Measurements from ENCODE around the gene ACOT7. TPM values are rescaled to one million over a fixed set of nuclear protein-coding genes. Genes with fewer than 3 reads are reported as not detected.

The ACOT7 gene
- total RNA-seq, 3 donors from 2014 or later, result 9.4 to 12.8 (median 11.5) TPM

- H3K4me1 ChIP-seq, result no peaks in the 10 kb centered on the region
- intact Hi-C loops (cut with DNase I; ENCODE audit: low total_unique reads), result no loop called here
- no peaks in the 10 kb centered on the region for H3K36me3 ChIP-seq
- DNase-seq (ENCODE audit: low spot score in 2 of 2), result no peak
- H3K9me3 ChIP-seq, result no peaks in the 10 kb centered on the region
- TF ChIP-seq POLR2A (IDR thresholded peaks at IDR 0.05), result no peak
- no peak for TF ChIP-seq POLR2AphosphoS5 (IDR thresholded peaks at IDR 0.05)
- no peak for TF ChIP-seq CTCF (IDR thresholded peaks at IDR 0.05)
- no peak overlapping the region for H3K4me3 ChIP-seq
- H3K27me3 ChIP-seq, result no peaks in the 10 kb centered on the region
- no peak overlapping the region for H3K27ac ChIP-seq
These were observed 98.5 kb downstream of the ACOT7 start for GRCh38 chr1:6294890-6295556.

DNA sequence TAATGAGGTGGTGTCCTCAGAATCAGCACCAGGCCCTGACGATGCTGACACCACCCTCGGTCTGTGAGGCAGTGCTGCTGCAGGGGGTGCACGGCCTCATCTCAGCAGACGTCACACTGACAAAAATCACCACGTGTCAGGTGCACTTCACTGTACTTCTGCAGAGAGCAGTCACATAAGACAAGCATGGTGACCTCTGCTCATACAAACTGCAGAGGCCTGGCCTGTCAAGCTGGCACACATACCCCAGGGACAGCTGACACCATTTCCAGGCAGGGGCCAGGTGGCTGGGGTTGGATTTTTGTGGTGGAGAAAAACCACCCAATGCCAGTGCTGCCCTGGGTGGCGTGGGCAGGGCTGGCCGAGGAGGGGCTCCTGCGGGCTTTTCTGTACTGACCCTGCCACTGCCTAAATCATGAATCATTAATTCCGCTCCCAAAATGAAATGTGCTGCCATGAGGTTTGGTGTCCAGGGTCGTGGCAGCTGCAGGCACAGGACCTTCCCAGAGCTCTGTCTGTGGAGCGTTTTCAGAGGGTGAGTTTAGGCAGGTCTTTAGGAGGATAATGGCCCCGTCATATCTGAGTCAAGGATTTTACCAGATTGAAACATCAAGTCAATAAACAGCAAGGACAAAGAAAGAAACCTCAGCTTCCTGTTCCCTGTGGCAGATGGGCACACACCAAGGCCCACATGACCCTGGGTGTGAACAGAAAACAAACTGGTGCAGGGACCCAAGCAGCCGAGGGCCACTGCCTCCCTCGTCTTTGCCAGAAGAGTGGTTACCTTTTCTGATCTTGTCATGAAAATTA is 99.3 kb downstream of the ACOT7 start:
- Histone ChIP-seq H3K27ac (no peak overlapping the region), H3K4me1 (no peaks in the 10 kb centered on the region), H3K9me3 (no peaks in the 10 kb centered on the region), H3K4me3 (no peak overlapping the region), H3K27me3 (no peaks in the 10 kb centered on the region), H3K36me3 (no peaks in the 10 kb centered on the region)
- no peak for DNase-seq (ENCODE audit: low spot score in 2 of 2)
- no peak for TF ChIP-seq POLR2AphosphoS5 (IDR thresholded peaks at IDR 0.05)
- no peak for TF ChIP-seq POLR2A (IDR thresholded peaks at IDR 0.05)
- no peak for TF ChIP-seq CTCF (IDR thresholded peaks at IDR 0.05)
- intact Hi-C loops (cut with DNase I; ENCODE audit: low total_unique reads), result no loop called here

- Histone ChIP-seq H3K9me3 (no peaks in the 10 kb centered on the region), H3K4me3 (no peak overlapping the region), H3K4me1 (no peaks in the 10 kb centered on the region), H3K27ac (no peak overlapping the region), H3K27me3 (no peaks in the 10 kb centered on the region), H3K36me3 (no peaks in the 10 kb centered on the region)
- TF ChIP-seq CTCF (IDR thresholded peaks at IDR 0.05) (no peak), POLR2A (IDR thresholded peaks at IDR 0.05) (no peak), POLR2AphosphoS5 (IDR thresholded peaks at IDR 0.05) (no peak)
- intact Hi-C loops (cut with DNase I; ENCODE audit: low total_unique reads), result no loop called here
- DNase-seq (ENCODE audit: low spot score in 2 of 2), result no peak
These were observed 101.5 kb downstream of the ACOT7 start for GRCh38 chr1:6292102-6292501.

- Histone ChIP-seq H3K27me3 (no peaks in the 10 kb centered on the region), H3K4me1 (no peaks in the 10 kb centered on the region), H3K27ac (peak overlapping the region in 1 of 2 donors; percentile 20), H3K4me3 (no peak overlapping the region), H3K9me3 (no peaks in the 10 kb centered on the region), H3K36me3 (no peaks in the 10 kb centered on the region)
- intact Hi-C loops (cut with DNase I; ENCODE audit: low total_unique reads), result no loop called here
- no peak for TF ChIP-seq POLR2AphosphoS5 (IDR thresholded peaks at IDR 0.05)
- TF ChIP-seq POLR2A (IDR thresholded peaks at IDR 0.05), result no peak
- no peak for TF ChIP-seq CTCF (IDR thresholded peaks at IDR 0.05)
- DNase-seq (ENCODE audit: low spot score in 2 of 2), result no peak
These were observed 104.9 kb downstream of the ACOT7 start for GRCh38 chr1:6288665-6289064.

DNA sequence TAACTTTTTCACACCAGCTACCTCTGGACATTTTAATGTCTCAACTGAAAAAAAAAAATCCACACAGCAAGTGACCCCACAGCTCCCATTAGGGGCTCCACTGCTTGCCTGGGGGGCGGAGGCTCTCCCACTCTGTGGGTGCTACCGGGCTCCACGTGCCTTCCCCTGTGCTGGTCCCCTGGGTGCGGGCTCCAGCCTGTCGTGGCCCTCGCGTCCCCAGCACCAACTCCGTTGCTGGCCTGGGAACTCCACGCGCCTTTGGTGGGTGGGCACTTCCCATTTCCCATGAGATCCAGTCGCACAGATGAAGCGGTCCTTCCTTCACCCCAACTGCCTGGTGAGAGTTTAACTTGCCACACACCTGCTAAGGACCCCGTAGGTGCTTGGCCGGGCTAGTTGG is 105.5 kb downstream of the ACOT7 start:
- Histone ChIP-seq H3K9me3 (no peaks in the 10 kb centered on the region), H3K4me1 (no peaks in the 10 kb centered on the region), H3K27ac (peak overlapping the region in 1 of 2 donors; percentile 20), H3K4me3 (no peak overlapping the region), H3K27me3 (no peaks in the 10 kb centered on the region), H3K36me3 (no peaks in the 10 kb centered on the region)
- TF ChIP-seq CTCF (IDR thresholded peaks at IDR 0.05), result no peak
- no peak for TF ChIP-seq POLR2AphosphoS5 (IDR thresholded peaks at IDR 0.05)
- TF ChIP-seq POLR2A (IDR thresholded peaks at IDR 0.05), result no peak
- intact Hi-C loops (cut with DNase I; ENCODE audit: low total_unique reads), result no loop called here
- no peak for DNase-seq (ENCODE audit: low spot score in 2 of 2)

Data from breast epithelium (tissue), 4 donors.